H1 (cell line): ENCODE data around the gene ENO2. TPM values are rescaled to one million over a fixed set of nuclear protein-coding genes. Genes with fewer than 3 reads are reported as not detected.

ENCODE experiments used
- CTCF ChIA-PET: fragments of 300-600 bp; sonication (Branson Sonifier 250); formaldehyde crosslinking; loops from one replicate; lab custom pipeline; 2021; ENCODE audit not compliant: partially characterized antibody; lab: Charles Lee
- POLR2A ChIA-PET: fragments of 300-600 bp; sonication (Branson Sonifier 250); formaldehyde crosslinking; loops from one replicate; lab custom pipeline; 2021; ENCODE audit warnings: inconsistent platforms; ENCODE audit not compliant: partially characterized antibody; lab: Charles Lee
- DNase-seq, 2 experiments: peaks; one replicate each; pipeline versions ENCODE4 v3.0.0 to v3.0.0-alpha.2; 2010 to 2022; ENCODE audit warnings: low spot score in 2 of 2, low read depth in 1 of 2, mixed read lengths in 1 of 2
- FAIRE-seq: peaks from 2 replicates; lab custom pipeline; 2011; peaks lifted over from hg19 to GRCh38; lab: Jason Lieb, UNC
- H2AFZ ChIP-seq: 2 replicates; pipeline ENCODE4 v1.8.1; 2012; ENCODE audit warnings: low read length, inconsistent platforms
- H2AK5ac ChIP-seq: 2 replicates; pipeline ENCODE4 v1.6.1; 2013; ENCODE audit warnings: low read depth, low read length
- H2BK120ac ChIP-seq: replicated peaks from 2 replicates; pipeline ENCODE3; 2013; ENCODE audit warnings: low read depth, low read length, inconsistent platforms
- H2BK12ac ChIP-seq: 2 replicates; pipeline ENCODE4 v1.6.1; 2013; ENCODE audit warnings: low read depth, low read length
- H2BK15ac ChIP-seq: 2 replicates; pipeline ENCODE4 v1.6.1; 2013; ENCODE audit warnings: low read length
- H2BK20ac ChIP-seq: 2 replicates; pipeline ENCODE4 v1.6.1; 2013; ENCODE audit warnings: low read length
- H2BK5ac ChIP-seq: 2 replicates; pipeline ENCODE4 v1.6.1; 2013; ENCODE audit warnings: low read depth, low read length
- H3K14ac ChIP-seq: 2 replicates; pipeline ENCODE4 v1.6.1; 2013; ENCODE audit warnings: inconsistent platforms; ENCODE audit not compliant: insufficient read length
- H3K18ac ChIP-seq: 2 replicates; pipeline ENCODE4 v1.6.1; 2013; ENCODE audit warnings: low read length; ENCODE audit errors: extremely low read depth
- H3K23ac ChIP-seq: 2 replicates; pipeline ENCODE4 v1.6.1; 2013; ENCODE audit warnings: inconsistent platforms; ENCODE audit not compliant: insufficient read length
- H3K23me2 ChIP-seq: 2 replicates; pipeline ENCODE4 v1.6.1; 2013; ENCODE audit warnings: low read depth, low read length
- H3K27ac ChIP-seq: 2 replicates; pipeline ENCODE4 v1.6.1; 2011; ENCODE audit warnings: low read depth, low read length, inconsistent platforms
- H3K27me3 ChIP-seq, 4 experiments: replicated peaks in 1 of 4; 1 replicate in 1 of 4; 2 replicates in 3 of 4; pipeline versions ENCODE4 v1.6.1 to v1.8.1; 2011 to 2013; ENCODE audit warnings: low read length in 3 of 4, mild to moderate bottlenecking in 3 of 4, inconsistent platforms in 2 of 4, mixed read lengths in 2 of 4, moderate library complexity in 1 of 4; ENCODE audit not compliant: control insufficient read depth in 3 of 4, insufficient read depth in 3 of 4; ENCODE audit errors: extremely low read depth in 1 of 4
- H3K36me3 ChIP-seq, 4 experiments: 2 replicates each; pipeline versions ENCODE4 v1.6.1 to v1.8.1; 2011 to 2013; ENCODE audit warnings: mild to moderate bottlenecking in 4 of 4, low read length in 3 of 4, moderate library complexity in 2 of 4, control low read depth in 1 of 4, inconsistent platforms in 1 of 4; ENCODE audit not compliant: insufficient read depth in 4 of 4, control insufficient read depth in 2 of 4
- H3K4ac ChIP-seq: replicated peaks from 2 replicates; pipeline ENCODE3; 2013; ENCODE audit warnings: low read length, low read depth, mixed read lengths, inconsistent platforms; ENCODE audit not compliant: insufficient read length
- H3K4me1 ChIP-seq, 4 experiments: replicated peaks in 1 of 4; 1 replicate in 1 of 4; 2 replicates in 3 of 4; pipeline versions ENCODE4 v1.6.1 to v1.8.1; 2011 to 2013; ENCODE audit warnings: low read length in 3 of 4, inconsistent platforms in 2 of 4, mixed read lengths in 1 of 4; ENCODE audit not compliant: insufficient read depth in 4 of 4, control insufficient read depth in 3 of 4
- H3K4me2 ChIP-seq, 2 experiments: 2 replicates each; pipeline versions ENCODE4 v1.6.1 to v1.8.1; 2011 to 2013; ENCODE audit warnings: low read depth in 2 of 2, low read length in 2 of 2, control low read depth in 1 of 2, inconsistent platforms in 1 of 2, mild to moderate bottlenecking in 1 of 2; ENCODE audit not compliant: insufficient read depth in 1 of 2
- H3K4me3 ChIP-seq, 4 experiments: fragments of 200-600, 300-600 bp in 1 of 4; sonication (generic), shearing (Covaris generic), sonication (Bioruptor Twin) in 1 of 4; 2 replicates each; pipeline versions ENCODE4 v1.5.1 to v1.8.1; 2011 to 2016; ENCODE audit warnings: low read length in 4 of 4, low read depth in 3 of 4, control low read depth in 2 of 4, inconsistent platforms in 2 of 4, mild to moderate bottlenecking in 2 of 4, mixed read lengths in 1 of 4, moderate library complexity in 1 of 4; ENCODE audit not compliant: insufficient read depth in 2 of 4; ENCODE audit errors: extremely low read depth in 1 of 4
- H3K56ac ChIP-seq: replicated peaks from 2 replicates; pipeline ENCODE3; 2013; ENCODE audit warnings: low read depth, mild to moderate bottlenecking, mixed read lengths, low read length, inconsistent platforms; ENCODE audit not compliant: insufficient read length
- H3K79me1 ChIP-seq: 2 replicates; pipeline ENCODE4 v1.6.1; 2013; ENCODE audit warnings: low read depth, low read length, control low read depth
- H3K79me2 ChIP-seq, 2 experiments: 2 replicates each; pipeline versions ENCODE4 v1.6.1 to v1.8.1; 2012 to 2013; ENCODE audit warnings: low read length in 2 of 2, mild to moderate bottlenecking in 2 of 2, inconsistent platforms in 1 of 2; ENCODE audit not compliant: insufficient read depth in 2 of 2, control insufficient read depth in 1 of 2
- H3K9ac ChIP-seq, 4 experiments: replicated peaks in 1 of 4; 1 replicate in 1 of 4; 2 replicates in 3 of 4; pipeline versions ENCODE4 v1.6.1 to v1.8.1; 2011 to 2013; ENCODE audit warnings: low read depth in 3 of 4, low read length in 3 of 4, control low read depth in 2 of 4, mild to moderate bottlenecking in 2 of 4, moderate library complexity in 2 of 4, inconsistent platforms in 1 of 4; ENCODE audit errors: extremely low read depth in 1 of 4
- H3K9me3 ChIP-seq, 2 experiments: 2 replicates each; pipeline versions ENCODE4 v1.6.1 to v1.8.1; 2012 to 2013; ENCODE audit warnings: mild to moderate bottlenecking in 2 of 2, moderate library complexity in 2 of 2, control low read depth in 1 of 2, inconsistent platforms in 1 of 2, low read depth in 1 of 2, low read length in 1 of 2, mixed read lengths in 1 of 2; ENCODE audit not compliant: insufficient read depth in 2 of 2
- H4K20me1 ChIP-seq, 2 experiments: replicated peaks in 1 of 2; 2 replicates each; pipeline versions ENCODE3 to v1.8.1; 2011 to 2013; ENCODE audit warnings: inconsistent platforms in 2 of 2, low read length in 2 of 2, mild to moderate bottlenecking in 1 of 2; ENCODE audit not compliant: insufficient read depth in 2 of 2, control insufficient read depth in 1 of 2
- H4K5ac ChIP-seq: 2 replicates; pipeline ENCODE4 v1.6.1; 2013; ENCODE audit warnings: low read length, low read depth, mixed read lengths, inconsistent platforms; ENCODE audit not compliant: insufficient read length
- H4K8ac ChIP-seq: 2 replicates; pipeline ENCODE4 v1.8.0; 2013; ENCODE audit warnings: mild to moderate bottlenecking, moderate library complexity, low read length, inconsistent platforms; ENCODE audit not compliant: insufficient read depth; ENCODE audit errors: extremely low read depth
- H4K91ac ChIP-seq: replicated peaks from 2 replicates; pipeline ENCODE3; 2013; ENCODE audit warnings: low read length, mixed read lengths, inconsistent platforms; ENCODE audit not compliant: insufficient read length
- CTBP2 ChIP-seq: IDR thresholded peaks from 2 replicates; pipeline ENCODE4 v1.7.0; 2011; ENCODE audit warnings: borderline replicate concordance, mild to moderate bottlenecking, moderate library complexity, mixed read lengths, low read length; ENCODE audit not compliant: insufficient read depth, insufficient read length
- RAD21 ChIP-seq, 2 experiments: IDR thresholded peaks in 1 of 2; conservative IDR thresholded peaks in 1 of 2; 2 replicates each; pipeline ENCODE4 v1.6.1; 2011; ENCODE audit warnings: low read depth in 2 of 2, low read length in 2 of 2, improper control_type of control experiment in 1 of 2, inconsistent platforms in 1 of 2, mild to moderate bottlenecking in 1 of 2, moderate library complexity in 1 of 2
- WGBS, 2 experiments: shearing (Covaris generic) in 1 of 2; methylation state at CpG; one replicate each; pipeline versions ENCODE4 v1.1.6 to v1.1.7; 2013 to 2015; ENCODE audit warnings: low lambda C conversion rate in 2 of 2, mixed read lengths in 2 of 2, inconsistent platforms in 1 of 2, low coverage in 1 of 2, missing lambda C conversion rate in 1 of 2; ENCODE audit not compliant: insufficient replicate concordance in 2 of 2, insufficient coverage in 1 of 2, insufficient read length in 1 of 2; ENCODE audit errors: extremely low coverage in 1 of 2, missing lambda C conversion rate in 1 of 2; 5-methylcytosine and 5-hydroxymethylcytosine counted together
- polyA plus RNA-seq, 7 experiments: library from polyadenylated mRNA; depleted of rRNA in 3 of 7; stranded (reverse) in 5 of 7; unstranded in 2 of 7; fragments of >200 nt in 5 of 7; fragments of 200-250 nt in 2 of 7; gene quantifications; 1 replicate in 5 of 7; 2 replicates in 1 of 7; 4 replicates in 1 of 7; pipeline versions ENCODE4 v1.2.1 to v1.2.3, GENCODE V29; 2011 to 2013; ENCODE audit warnings: missing spikeins in 2 of 7, mixed read lengths in 2 of 7
- total RNA-seq: library from RNA; stranded (reverse); fragmentation: NEBNext Ultra II Directional; extraction: Animal tissue kit (Norgen Biotek cat#: 25700); gene quantifications from 2 replicates; pipeline ENCODE4 v1.2.1, GENCODE V29; 2021
- TF ChIP-seq, protein P1 (sequence below), 3 experiments: IDR thresholded peaks; 1 replicate in 2 of 3; 2 replicates in 1 of 3; pipeline versions ENCODE4 v1.5.1 to v1.6.1; 2011; ENCODE audit warnings: low read length in 3 of 3, mild to moderate bottlenecking in 3 of 3, inconsistent platforms in 2 of 3, low read depth in 1 of 3, moderate library complexity in 1 of 3; ENCODE audit not compliant: insufficient read depth in 1 of 3; ENCODE audit errors: control extremely low read depth in 1 of 3

Gene ENO2
- total and polyA plus RNA-seq, 2 of the 8 experiments (the other 6 are each of a cell fraction or from before 2014, with no cell fraction given), result 92.4 to 102 TPM

DNA sequence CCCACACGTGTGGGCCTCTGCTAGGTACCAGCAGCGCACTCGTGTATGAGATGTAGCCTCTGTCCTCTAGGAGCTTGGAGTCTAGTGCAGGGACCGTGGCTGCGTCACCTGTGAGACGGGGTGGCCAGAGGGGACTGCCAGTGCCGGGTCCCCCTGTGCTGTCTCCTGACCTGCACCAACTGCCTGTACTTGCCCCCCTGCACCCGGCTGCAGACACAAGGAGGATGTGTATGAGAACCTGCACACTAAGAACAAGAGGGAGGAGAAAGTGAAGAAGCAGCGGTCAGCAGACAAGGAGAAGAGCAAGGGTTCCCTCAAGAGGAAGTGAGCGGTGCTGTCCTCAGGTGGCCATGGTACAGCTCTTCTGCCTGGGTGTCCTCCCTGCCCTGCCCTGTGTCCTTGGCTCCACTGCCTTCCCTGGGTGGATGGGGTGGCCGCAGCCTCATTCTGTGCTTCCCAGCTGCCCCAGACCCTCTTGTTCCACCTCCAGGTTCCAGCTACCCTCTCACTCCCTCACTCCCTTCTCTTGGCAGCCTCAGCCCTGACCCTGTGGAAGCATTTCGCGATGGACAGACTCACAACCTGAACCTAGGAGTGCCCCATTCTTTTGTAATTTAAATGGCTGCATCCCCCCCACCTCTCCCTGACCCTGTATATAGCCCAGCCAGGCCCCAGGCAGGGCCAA is 46.4 kb downstream of the ENO2 start:
- Histone ChIP-seq H3K23ac (no peak overlapping the region), H3K56ac (peak overlapping the region; percentile 14), H2BK12ac (peak overlapping the region; percentile 94; the same call in 1 of the 2 replicates), H2BK15ac (0 out of 2 replicates have a peak overlapping the region, but pooled peaks have one; percentile 14), H3K4me1 (peaks cover 12 to 37% (median 30%) of the 10 kb centered on the region in 4 experiments), H4K91ac (peak overlapping the region; percentile 84), H3K23me2 (peaks cover 16% of the 10 kb centered on the region; the same call in 1 of the 2 replicates), H3K9ac (0 out of 7 replicates have a peak overlapping the region, but pooled peaks of 2 of the 4 experiments have one; percentile 14 to 29), H4K8ac (peak overlapping the region; percentile 64; the same call in 1 of the 2 replicates), H2AK5ac (no peak overlapping the region; the same call in 1 of the 2 replicates), H3K18ac (peak overlapping the region; percentile 65), H3K36me3 (peaks cover 0 to 10% (median 3%) of the 10 kb centered on the region in 4 experiments; a peak in 3 of 8 replicates), H3K79me2 (peaks cover 0 to 14% of the 10 kb centered on the region in 2 experiments; a peak in 2 of 4 replicates), H3K4me2 (peak overlapping the region; percentile 66 to 93), H3K27me3 (no peaks in the 10 kb centered on the region), H3K4me3 (peak overlapping the region in 1 of 4 experiments; percentile 79; a peak in 2 of 8 replicates), H3K9me3 (no peaks in the 10 kb centered on the region), H2BK20ac (no peak overlapping the region; the same call in 1 of the 2 replicates), H3K79me1 (no peaks in the 10 kb centered on the region), H3K14ac (no peak overlapping the region), H3K27ac (no peak overlapping the region; the same call in 1 of the 2 replicates), H4K5ac (peak overlapping the region; percentile 32), H3K4ac (peak overlapping the region; percentile 64), H2AFZ (no peak overlapping the region), H4K20me1 (no peaks in the 10 kb centered on the region), H2BK120ac (no peak overlapping the region), H2BK5ac (peak overlapping the region; percentile 85; the same call in 1 of the 2 replicates)
- no peak for DNase-seq
- ChIA-PET CTCF (interaction anchor here (0.8 to 12.2 kb wide), 21 partner anchors 9 to 185 kb away, joined by 3 to 277 read pairs (median 6); partner anchors contain the start of genes C12orf57, C1S, LPCAT3 and PHB2), POLR2A (interaction anchor here (0.7 to 44.0 kb wide), 12 partner anchors 8 to 147 kb away, joined by 3 to 1596 read pairs (median 4); partner anchors contain the start of genes ATN1, C12orf57, C1RL and EMG1)
- FAIRE-seq, result no peak
- 82% methylated on average over 13 of the region's 13 CpGs; no CpG with 5 or more reads in 1 of the 2 experiments for WGBS, 2 experiments
- TF ChIP-seq CTBP2 (no peak), RAD21 (IDR thresholded peaks at IDR 0.05 in 1 of 2, conservative IDR thresholded peaks at IDR 0.05 in 1 of 2; ENCODE audit: low read depth in 2 of 2, low read length in 2 of 2) (peak; percentile 56 to 65)
- TF ChIP-seq, protein P1, sequence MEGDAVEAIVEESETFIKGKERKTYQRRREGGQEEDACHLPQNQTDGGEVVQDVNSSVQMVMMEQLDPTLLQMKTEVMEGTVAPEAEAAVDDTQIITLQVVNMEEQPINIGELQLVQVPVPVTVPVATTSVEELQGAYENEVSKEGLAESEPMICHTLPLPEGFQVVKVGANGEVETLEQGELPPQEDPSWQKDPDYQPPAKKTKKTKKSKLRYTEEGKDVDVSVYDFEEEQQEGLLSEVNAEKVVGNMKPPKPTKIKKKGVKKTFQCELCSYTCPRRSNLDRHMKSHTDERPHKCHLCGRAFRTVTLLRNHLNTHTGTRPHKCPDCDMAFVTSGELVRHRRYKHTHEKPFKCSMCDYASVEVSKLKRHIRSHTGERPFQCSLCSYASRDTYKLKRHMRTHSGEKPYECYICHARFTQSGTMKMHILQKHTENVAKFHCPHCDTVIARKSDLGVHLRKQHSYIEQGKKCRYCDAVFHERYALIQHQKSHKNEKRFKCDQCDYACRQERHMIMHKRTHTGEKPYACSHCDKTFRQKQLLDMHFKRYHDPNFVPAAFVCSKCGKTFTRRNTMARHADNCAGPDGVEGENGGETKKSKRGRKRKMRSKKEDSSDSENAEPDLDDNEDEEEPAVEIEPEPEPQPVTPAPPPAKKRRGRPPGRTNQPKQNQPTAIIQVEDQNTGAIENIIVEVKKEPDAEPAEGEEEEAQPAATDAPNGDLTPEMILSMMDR (IDR thresholded peaks at IDR 0.05; ENCODE audit: control extremely low read depth in 1 of 3, insufficient read depth in 1 of 3, low read depth in 1 of 3, low read length in 3 of 3), result peak in 2 of 3 experiments; percentile 36 to 55; a peak in 2 of 4 replicates
